CD4-positive, CD25-positive, alpha-beta regulatory T cell (primary cell): ENCODE data around the gene SPOCK2. TPM values are rescaled to one million over a fixed set of nuclear protein-coding genes. Genes with fewer than 3 reads are reported as not detected.

ENCODE experiments used
- ATAC-seq, 2 donors: fragments of 150-1000 bp; cut with Tn5 transposase; one replicate each; pipeline ENCODE4 v1.10.0; 2021; ENCODE audit warnings: low read depth in 2 of 2, moderate number of reproducible peaks in 2 of 2, moderate library complexity in 1 of 2
- DNase-seq, 3 donors: peaks; one replicate each; pipeline versions ENCODE4 v3.0.0 to v3.0.0-alpha.2; 2012 to 2022; ENCODE audit warnings: mixed read lengths in 1 of 3
- H3K27ac ChIP-seq: one replicate; pipeline ENCODE4 v1.7.0; 2013; ENCODE audit warnings: mild to moderate bottlenecking, low read length; ENCODE audit not compliant: insufficient read depth, poor library complexity, severe bottlenecking
- H3K27me3 ChIP-seq: one replicate; pipeline ENCODE4 v1.7.0; 2013; ENCODE audit warnings: low read length; ENCODE audit not compliant: control insufficient read depth, insufficient read depth
- H3K36me3 ChIP-seq: one replicate; pipeline ENCODE4 v1.7.0; 2013; ENCODE audit warnings: mild to moderate bottlenecking, low read length, moderate library complexity; ENCODE audit not compliant: control insufficient read depth, insufficient read depth
- H3K4me1 ChIP-seq: 2 replicates; pipeline ENCODE4 v1.7.0; 2013; ENCODE audit warnings: mild to moderate bottlenecking, low read length; ENCODE audit not compliant: insufficient read depth, control insufficient read depth, poor library complexity, severe bottlenecking
- H3K4me3 ChIP-seq: one replicate; pipeline ENCODE4 v1.7.0; 2013; ENCODE audit warnings: low read depth, mild to moderate bottlenecking, low read length, moderate library complexity
- H3K9me3 ChIP-seq, 2 experiments: 1 replicate in 1 of 2; 2 replicates in 1 of 2; pipeline ENCODE4 v1.7.0; 2013; ENCODE audit warnings: low read length in 2 of 2, mild to moderate bottlenecking in 1 of 2, moderate library complexity in 1 of 2; ENCODE audit not compliant: control insufficient read depth in 2 of 2
- H3K27ac Mint-ChIP-seq, 3 donors: one replicate each; pipeline ENCODE4 v1.8.0; 2020 to 2022; ENCODE audit warnings: mild to moderate bottlenecking in 3 of 3, mixed read lengths in 3 of 3, moderate library complexity in 2 of 3
- H3K27me3 Mint-ChIP-seq: one replicate; pipeline ENCODE4 v1.8.0; 2022; ENCODE audit warnings: mild to moderate bottlenecking, mixed read lengths
- H3K36me3 Mint-ChIP-seq: one replicate; pipeline ENCODE4 v1.8.0; 2020; ENCODE audit warnings: mixed read lengths
- H3K4me1 Mint-ChIP-seq, 4 donors: one replicate each; pipeline ENCODE4 v1.8.0; 2020 to 2022; ENCODE audit warnings: mixed read lengths in 4 of 4, mild to moderate bottlenecking in 1 of 4
- H3K4me3 Mint-ChIP-seq, 4 donors: one replicate each; pipeline ENCODE4 v1.8.0; 2020 to 2022; ENCODE audit warnings: mild to moderate bottlenecking in 4 of 4, mixed read lengths in 4 of 4, moderate library complexity in 3 of 4
- H3K9me3 Mint-ChIP-seq, 7 donors: one replicate each; pipeline ENCODE4 v1.8.0; 2020 to 2022; ENCODE audit warnings: mixed read lengths in 7 of 7, mild to moderate bottlenecking in 3 of 7, moderate library complexity in 2 of 7
- polyA plus RNA-seq, 4 donors: library from polyadenylated mRNA; unstranded; fragments of 300-500 nt; fragmentation: Illumina TruSeq; gene quantifications; one replicate each; pipeline ENCODE4 v1.2.3, GENCODE V29; 2021
- total RNA-seq: library from RNA; stranded (reverse); gene quantifications from one replicate; pipeline ENCODE4 v1.2.3, GENCODE V29; 2022

Gene SPOCK2
- total and polyA plus RNA-seq, 5 donors from 2014 or later: 221 to 683 (median 276) TPM

DNA sequence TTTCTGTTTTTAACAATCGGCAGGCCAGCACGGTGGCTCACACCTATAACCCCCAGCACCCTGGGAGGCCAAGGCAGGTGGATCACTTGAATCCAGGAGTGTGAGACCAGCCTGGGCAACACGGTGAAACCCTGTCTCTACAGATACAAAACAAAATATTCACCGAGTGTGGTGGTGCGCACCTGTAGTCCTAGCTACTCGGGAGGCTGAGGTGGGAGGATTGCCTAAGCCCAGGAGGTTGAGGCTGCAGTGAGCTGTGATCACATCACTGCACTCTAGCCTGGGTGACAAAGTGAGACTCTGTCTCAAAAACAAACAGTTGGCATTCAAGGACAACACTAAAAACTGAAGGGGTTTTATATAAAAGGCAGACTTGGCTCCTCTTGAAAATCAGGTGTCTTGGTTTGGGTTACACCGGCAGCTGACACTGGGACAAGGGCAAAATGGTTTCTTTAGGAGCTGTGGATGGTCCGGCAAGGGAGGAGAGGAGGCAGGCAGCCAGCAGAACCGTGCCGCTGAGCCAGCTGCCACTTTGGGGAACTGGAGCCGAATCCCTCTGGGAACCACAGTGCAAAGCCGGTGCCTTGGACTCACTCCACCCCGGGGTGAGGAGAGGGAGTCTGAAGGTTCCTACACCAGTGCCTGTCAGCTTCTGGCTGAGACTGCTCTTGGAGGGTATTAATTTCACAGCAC lies 71.6 kb downstream of the SPOCK2 start:
- Histone ChIP-seq H3K27me3 (no peaks in the 10 kb centered on the region), H3K4me1 (no peaks in the 10 kb centered on the region), H3K27ac (no peak overlapping the region), H3K36me3 (no peaks in the 10 kb centered on the region), H3K9me3 (no peaks in the 10 kb centered on the region), H3K4me3 (no peak overlapping the region)
- Mint-ChIP-seq H3K36me3 (no peaks in the 10 kb centered on the region), H3K9me3 (no peaks in the 10 kb centered on the region), H3K4me1 (peaks cover 3 to 7% (median 6%) of the 10 kb centered on the region in 4 donors), H3K4me3 (no peak overlapping the region), H3K27me3 (peaks cover 13% of the 10 kb centered on the region), H3K27ac (no peak overlapping the region)
- DNase-seq (no peak), ATAC-seq (no peak)

DNA sequence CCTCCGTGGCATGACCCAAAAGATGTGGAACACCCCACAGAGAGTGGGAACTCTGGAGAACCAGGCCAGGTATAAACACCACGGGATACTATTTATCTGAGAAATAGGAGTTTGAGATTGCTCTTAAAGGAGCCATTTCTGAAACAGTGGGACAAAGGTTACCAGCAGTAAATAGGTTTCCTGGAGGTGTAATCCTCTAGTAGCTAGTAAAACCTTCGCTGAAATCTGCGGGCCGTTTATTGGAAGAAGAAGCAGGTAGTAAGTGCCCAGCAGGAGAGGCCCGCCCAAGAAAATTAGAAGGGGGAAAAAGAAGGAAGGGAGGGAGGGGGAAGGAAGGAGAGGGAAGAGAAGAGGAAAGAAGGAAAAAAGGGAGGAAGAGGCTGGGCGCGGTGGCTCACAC lies 72.5 kb downstream of the SPOCK2 start:
- no peak overlapping the region for H3K27ac ChIP-seq
- no peak for ATAC-seq

DNA sequence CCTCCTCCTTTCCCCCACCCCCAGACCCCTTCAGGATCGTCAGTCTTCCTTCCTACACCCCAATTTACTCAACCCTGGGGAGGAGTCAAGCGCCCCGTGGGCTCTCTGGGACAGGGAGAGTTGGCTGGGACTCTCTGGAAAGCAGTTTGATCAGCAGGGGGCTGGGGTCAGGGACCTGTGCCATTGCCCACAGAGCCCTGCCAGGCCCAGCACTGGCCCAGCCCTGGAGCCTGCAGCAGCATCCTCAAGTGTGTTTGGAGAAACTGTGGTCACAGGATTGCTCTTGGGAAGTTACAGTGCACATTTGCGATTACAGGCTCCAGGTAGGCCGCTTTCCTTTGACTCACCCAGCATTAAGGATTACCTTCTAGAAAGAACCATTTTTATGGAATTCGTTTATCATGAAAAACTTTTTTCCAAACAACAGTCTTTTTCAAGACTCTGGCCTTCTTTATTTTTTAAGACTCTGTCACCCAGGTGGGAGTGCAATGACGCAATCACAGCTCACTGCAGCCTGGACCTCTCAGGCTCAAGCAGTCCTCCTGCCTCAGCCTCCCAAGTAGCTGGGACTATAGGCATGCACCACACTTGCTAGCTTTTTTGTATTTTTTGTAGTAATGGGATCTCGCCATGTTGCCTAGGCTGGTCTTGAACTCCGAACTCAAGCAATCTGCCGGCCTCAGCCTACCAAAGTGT lies 73.4 kb downstream of the SPOCK2 start:
- H3K36me3 Mint-ChIP-seq: no peaks in the 10 kb centered on the region
- Histone ChIP-seq H3K4me3 (no peak overlapping the region), H3K27me3 (no peaks in the 10 kb centered on the region), H3K9me3 (no peaks in the 10 kb centered on the region), H3K36me3 (no peaks in the 10 kb centered on the region), H3K4me1 (no peaks in the 10 kb centered on the region), H3K27ac (no peak overlapping the region)
- peaks cover 13% of the 10 kb centered on the region for H3K27me3 Mint-ChIP-seq
- DNase-seq: no peak
- H3K27ac Mint-ChIP-seq: no peak overlapping the region
- no peak for ATAC-seq
- no peaks in the 10 kb centered on the region for H3K4me1 Mint-ChIP-seq
- no peaks in the 10 kb centered on the region for H3K9me3 Mint-ChIP-seq
- H3K4me3 Mint-ChIP-seq: no peak overlapping the region

More for the DNA sequence above, 72.5 kb downstream of the SPOCK2 start:
- no peak overlapping the region for H3K4me3 Mint-ChIP-seq
- peaks cover 13% of the 10 kb centered on the region for H3K27me3 Mint-ChIP-seq
- Histone ChIP-seq H3K4me3 (no peak overlapping the region), H3K36me3 (no peaks in the 10 kb centered on the region), H3K9me3 (no peaks in the 10 kb centered on the region), H3K4me1 (no peaks in the 10 kb centered on the region), H3K27me3 (no peaks in the 10 kb centered on the region)
- no peaks in the 10 kb centered on the region for H3K9me3 Mint-ChIP-seq
- H3K4me1 Mint-ChIP-seq: peaks cover 0 to under 1% (median under 1%) of the 10 kb centered on the region in 4 donors
- no peak overlapping the region for H3K27ac Mint-ChIP-seq
- no peak for DNase-seq
- no peaks in the 10 kb centered on the region for H3K36me3 Mint-ChIP-seq

DNA sequence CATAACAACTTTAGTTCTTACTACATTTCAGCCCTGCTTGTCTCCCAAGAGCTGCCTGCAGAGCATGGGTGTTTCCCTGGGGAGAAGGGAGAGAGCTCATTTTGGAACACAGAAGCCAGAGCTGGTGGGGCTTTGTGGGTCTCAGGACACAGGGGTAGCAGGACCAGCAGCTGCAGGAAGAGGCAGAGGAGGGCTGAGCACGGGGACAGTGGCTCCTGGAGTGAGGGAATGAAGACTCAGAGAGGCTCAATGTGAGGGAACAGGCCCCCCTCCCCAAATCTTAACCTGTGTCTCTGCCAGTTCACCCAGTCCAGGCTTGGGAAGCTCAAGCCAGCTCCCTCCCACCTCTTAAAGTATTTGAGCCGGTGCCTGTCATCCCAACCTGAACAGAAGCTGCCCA lies 74.2 kb downstream of the SPOCK2 start:
- H3K4me3 Mint-ChIP-seq: no peak overlapping the region
- Histone ChIP-seq H3K4me1 (no peaks in the 10 kb centered on the region), H3K27ac (no peak overlapping the region), H3K36me3 (no peaks in the 10 kb centered on the region), H3K27me3 (no peaks in the 10 kb centered on the region), H3K9me3 (no peaks in the 10 kb centered on the region), H3K4me3 (no peak overlapping the region)
- H3K4me1 Mint-ChIP-seq: no peaks in the 10 kb centered on the region
- no peak for DNase-seq
- peaks cover 13% of the 10 kb centered on the region for H3K27me3 Mint-ChIP-seq
- no peak for ATAC-seq
- H3K27ac Mint-ChIP-seq: no peak overlapping the region
- no peaks in the 10 kb centered on the region for H3K36me3 Mint-ChIP-seq
- H3K9me3 Mint-ChIP-seq: no peaks in the 10 kb centered on the region

- DNase-seq (no peak), ATAC-seq (no peak)
- H3K27ac Mint-ChIP-seq: no peak overlapping the region
- no peak overlapping the region for H3K4me3 ChIP-seq
- H3K4me3 Mint-ChIP-seq: no peak overlapping the region
- no peaks in the 10 kb centered on the region for H3K4me1 Mint-ChIP-seq
- H3K9me3 Mint-ChIP-seq: no peaks in the 10 kb centered on the region
- H3K36me3 Mint-ChIP-seq: no peaks in the 10 kb centered on the region
- no peaks in the 10 kb centered on the region for H3K27me3 ChIP-seq
- H3K27me3 Mint-ChIP-seq: peaks cover 13% of the 10 kb centered on the region
- no peaks in the 10 kb centered on the region for H3K9me3 ChIP-seq
- no peak overlapping the region for H3K27ac ChIP-seq
- H3K4me1 ChIP-seq: no peaks in the 10 kb centered on the region
- H3K36me3 ChIP-seq: no peaks in the 10 kb centered on the region
These were observed 75.0 kb downstream of the SPOCK2 start for GRCh38 chr10:72013202-72013945.

DNA sequence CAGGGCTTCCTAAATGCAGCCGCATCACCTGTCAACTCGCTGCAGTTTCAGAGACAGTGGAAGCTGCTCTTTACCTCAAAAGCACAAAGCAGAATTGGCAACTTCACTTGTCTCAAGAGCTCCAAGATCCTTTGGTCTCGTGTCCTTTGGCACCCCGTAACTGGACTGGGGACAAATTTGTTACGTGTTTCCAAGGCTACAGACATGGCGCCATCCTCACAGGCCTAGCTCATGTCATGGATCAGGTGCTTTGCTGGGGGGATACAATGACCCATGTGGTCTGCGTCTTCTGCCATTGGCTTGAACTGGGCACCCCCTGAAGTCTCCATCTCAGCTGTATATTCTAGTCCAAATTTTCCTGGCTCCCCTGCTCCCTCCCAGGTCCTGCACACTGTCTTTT lies 75.6 kb downstream of the SPOCK2 start:
- peaks cover 10% of the 10 kb centered on the region for H3K27me3 Mint-ChIP-seq
- Histone ChIP-seq H3K27me3 (no peaks in the 10 kb centered on the region), H3K9me3 (no peaks in the 10 kb centered on the region), H3K4me1 (no peaks in the 10 kb centered on the region), H3K4me3 (no peak overlapping the region), H3K27ac (no peak overlapping the region), H3K36me3 (no peaks in the 10 kb centered on the region)
- no peaks in the 10 kb centered on the region for H3K36me3 Mint-ChIP-seq
- H3K9me3 Mint-ChIP-seq: no peaks in the 10 kb centered on the region
- ATAC-seq (no peak), DNase-seq (no peak)
- no peak overlapping the region for H3K4me3 Mint-ChIP-seq
- no peak overlapping the region for H3K27ac Mint-ChIP-seq
- H3K4me1 Mint-ChIP-seq: no peaks in the 10 kb centered on the region

DNA sequence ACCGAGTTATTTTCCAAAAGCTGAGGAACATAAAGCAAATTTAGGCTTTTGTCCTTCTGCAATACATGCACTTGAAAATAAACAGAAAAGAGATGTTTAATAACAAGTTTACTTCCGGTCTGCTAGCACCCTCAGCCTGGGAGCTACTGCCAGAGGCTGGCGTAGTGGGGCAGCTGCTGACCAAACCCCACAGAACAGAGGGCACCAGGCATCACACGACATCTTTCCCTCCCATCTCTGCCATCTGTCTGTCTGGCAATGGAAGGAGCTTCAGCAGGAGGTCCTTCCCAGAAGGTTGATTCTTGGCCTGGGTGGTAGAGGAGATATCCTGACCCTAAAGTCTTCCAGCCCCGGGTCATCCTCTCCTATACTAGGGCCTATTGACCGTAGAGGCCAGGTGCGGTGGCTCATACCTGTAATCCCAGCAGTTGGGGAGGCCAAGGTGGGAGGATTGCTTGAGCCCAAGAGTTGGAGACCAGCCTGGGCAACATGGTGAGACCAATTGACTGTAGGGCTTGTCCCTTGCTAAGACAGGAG lies 76.3 kb downstream of the SPOCK2 start:
- no peak for ATAC-seq
- Histone ChIP-seq H3K9me3 (no peaks in the 10 kb centered on the region), H3K27me3 (no peaks in the 10 kb centered on the region), H3K4me1 (no peaks in the 10 kb centered on the region), H3K36me3 (no peaks in the 10 kb centered on the region), H3K4me3 (no peak overlapping the region), H3K27ac (no peak overlapping the region)
- no peak for DNase-seq
- H3K9me3 Mint-ChIP-seq: no peaks in the 10 kb centered on the region
- no peak overlapping the region for H3K27ac Mint-ChIP-seq
- H3K27me3 Mint-ChIP-seq: peaks cover 6% of the 10 kb centered on the region
- H3K36me3 Mint-ChIP-seq: no peaks in the 10 kb centered on the region
- H3K4me3 Mint-ChIP-seq: no peak overlapping the region
- no peaks in the 10 kb centered on the region for H3K4me1 Mint-ChIP-seq
